HG03520 (cell line): ENCODE results near the gene DOK1.
"Not testable (repeated sequence)": the region's sequence is repeated elsewhere in the genome, so short reads cannot be mapped to it uniquely, and the experiment has no call there.

ENCODE experiments used
- ATAC-seq: cut with Tn5 transposase; IDR thresholded peaks from one replicate; pipeline ENCODE4 v1.9.1; 2021; ENCODE audit warnings: mild to moderate bottlenecking, moderate library complexity; ENCODE audit not compliant: unreplicated experiment

Gene DOK1

DNA sequence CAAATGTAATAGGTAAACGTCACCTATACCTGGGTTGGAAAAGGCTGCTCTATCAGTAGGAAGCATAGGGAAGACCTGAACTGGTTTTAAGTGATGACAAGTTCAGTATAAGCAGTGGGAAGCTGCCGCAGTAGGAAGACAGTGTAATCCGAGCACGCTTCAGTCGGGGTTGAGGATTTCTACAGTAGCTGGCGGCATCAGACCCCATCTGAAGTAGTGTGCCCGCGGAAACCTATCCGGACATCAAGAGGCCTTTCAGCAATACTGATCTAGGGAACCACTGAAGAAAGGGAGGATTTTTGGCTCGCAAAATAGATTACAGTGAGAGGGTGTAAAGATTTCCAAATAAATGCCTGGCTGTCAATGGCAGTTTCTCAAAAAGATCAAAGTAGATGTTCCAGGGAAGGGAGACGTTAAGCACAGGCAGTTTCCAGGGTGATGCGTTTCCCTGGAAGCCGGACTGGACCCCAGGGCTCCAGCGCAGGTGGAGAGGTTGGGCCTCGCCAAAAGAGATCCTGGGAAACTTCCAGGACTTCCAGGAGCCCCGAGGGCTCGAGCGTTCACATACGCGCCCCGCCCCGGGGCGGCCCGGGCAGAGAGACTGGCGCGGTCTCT, 6.1 kb upstream of the DOK1 start:
- ATAC-seq, result no peak

DNA sequence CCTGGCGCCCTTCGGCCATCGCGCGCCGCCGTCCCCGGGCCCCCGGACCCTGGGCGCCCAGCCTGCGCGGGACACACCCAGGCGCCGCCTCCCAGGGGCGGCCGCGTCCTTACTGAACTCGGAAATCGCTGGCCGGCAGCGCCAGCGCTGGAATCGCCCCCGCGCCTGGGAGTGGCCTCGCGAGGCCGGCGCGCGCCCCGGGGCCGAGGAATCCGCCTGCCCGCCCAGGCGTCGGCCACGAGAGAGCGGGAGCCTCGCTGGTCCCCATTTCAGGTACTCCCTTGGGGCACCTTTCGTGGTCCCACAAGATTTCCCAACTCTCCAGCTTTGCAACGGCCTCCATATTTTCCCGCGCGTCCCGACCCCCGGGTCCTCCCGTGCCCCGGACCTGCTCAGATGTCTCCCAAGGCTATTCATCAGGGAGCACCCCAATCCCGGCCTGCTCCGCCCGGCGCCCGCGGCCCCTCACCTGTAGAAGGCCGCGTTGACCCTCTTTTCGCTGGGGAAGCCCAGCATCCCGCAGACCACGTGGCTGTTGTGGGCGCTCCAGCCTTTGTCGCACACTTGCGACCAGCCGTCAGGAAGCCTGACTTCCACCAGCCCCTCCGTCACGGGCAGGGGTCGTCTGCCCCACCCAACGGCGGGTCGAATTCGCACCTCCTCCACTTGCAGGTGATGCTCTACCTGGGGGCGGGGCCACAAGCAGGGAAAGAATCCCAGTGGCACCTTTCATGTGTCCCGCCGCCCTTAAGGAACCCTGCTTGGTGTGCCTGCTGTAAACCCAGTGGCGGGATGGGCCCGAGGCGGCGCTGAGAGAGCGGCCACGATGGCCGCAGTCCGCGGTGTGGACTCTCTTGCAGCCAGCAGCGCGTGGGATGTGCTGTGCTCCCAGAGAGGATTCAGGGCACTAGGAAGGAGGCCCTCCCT, 5.4 kb upstream of the DOK1 start:
- ATAC-seq, result no peak

DNA sequence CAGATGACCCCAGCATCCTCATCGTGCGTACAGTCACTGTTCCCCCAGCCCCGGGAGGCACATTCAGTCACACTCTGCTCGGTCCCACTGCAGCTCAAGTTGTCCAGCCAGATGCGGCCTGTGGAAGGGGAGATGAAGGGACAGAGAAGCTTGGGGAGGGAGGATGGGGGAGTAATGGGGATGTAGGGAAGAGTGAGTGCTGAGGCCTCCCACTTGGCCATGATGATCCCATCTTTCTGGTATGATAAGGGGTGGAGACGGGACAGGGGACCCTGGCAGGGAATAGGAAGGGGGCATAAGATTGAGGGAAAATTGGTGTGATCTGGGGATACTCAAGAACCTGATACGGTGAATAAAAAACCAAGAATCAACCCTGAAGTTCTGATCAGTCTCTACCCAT, 4.3 kb upstream of the DOK1 start:
- ATAC-seq, result no peak

DNA sequence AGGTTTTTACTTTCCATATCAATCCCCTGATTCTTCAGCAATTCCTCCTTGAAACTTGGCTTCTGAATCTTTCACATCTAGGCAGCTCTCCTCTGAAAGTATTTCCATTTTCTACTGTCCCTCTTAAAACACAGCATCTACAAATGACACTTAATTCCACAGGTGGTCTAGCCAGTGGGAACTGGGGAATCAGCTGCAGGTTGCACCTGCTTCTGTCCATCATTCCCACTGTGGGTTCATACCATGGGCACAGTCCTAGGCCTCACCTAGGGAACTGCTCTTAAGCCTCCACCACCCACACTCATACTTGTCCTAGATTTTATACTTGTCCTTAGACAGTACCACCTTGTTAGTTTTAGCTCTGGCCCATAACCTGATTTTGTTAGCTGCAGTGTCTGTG, 3.0 kb upstream of the DOK1 start:
- ATAC-seq, result no peak

DNA sequence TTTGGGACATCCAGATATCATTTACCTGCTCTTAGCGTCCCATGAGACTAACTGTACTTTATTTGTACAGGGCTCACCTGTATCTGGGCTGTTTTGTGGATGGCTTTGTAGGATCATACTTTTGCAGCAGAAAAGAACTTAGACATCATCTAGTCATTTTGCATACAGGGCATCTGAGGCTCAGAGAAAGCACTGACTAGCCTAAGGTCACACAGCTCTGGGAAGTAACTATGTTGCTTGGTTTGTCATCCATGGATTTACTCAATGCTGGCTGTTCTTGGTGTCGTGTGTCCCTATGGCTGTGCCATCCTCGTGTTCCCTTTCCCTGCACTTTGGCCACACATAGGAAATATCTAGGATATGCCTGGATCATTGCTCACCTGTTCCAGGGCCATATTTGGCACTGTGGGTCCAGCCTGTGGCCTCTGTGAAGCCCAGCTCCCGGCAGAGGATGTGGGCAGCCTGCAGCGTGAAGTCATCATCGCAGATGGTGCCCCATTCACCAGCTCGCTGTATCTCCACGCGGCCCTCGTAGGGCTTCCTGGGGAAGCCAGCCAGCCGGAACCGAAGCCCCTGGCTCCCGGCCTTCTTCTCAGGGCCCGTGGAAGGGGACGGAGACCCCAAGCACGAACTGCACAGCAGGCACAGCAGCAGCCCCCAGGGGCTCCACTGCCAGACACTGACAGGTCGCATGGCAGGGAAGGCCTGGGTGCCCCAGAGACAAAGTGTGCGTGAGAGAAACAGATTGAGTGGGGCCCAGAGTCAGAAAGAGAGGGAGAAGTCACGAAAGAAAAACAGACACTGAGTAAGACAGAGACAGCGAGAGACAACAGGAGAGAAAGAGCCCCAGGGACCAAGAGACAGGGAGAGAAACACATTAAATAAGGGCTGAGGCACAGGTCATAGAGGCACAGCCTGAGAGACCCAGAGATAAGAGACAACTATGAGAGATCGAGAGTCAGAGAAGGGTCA, 2.3 kb upstream of the DOK1 start:
- ATAC-seq, result no peak

DNA sequence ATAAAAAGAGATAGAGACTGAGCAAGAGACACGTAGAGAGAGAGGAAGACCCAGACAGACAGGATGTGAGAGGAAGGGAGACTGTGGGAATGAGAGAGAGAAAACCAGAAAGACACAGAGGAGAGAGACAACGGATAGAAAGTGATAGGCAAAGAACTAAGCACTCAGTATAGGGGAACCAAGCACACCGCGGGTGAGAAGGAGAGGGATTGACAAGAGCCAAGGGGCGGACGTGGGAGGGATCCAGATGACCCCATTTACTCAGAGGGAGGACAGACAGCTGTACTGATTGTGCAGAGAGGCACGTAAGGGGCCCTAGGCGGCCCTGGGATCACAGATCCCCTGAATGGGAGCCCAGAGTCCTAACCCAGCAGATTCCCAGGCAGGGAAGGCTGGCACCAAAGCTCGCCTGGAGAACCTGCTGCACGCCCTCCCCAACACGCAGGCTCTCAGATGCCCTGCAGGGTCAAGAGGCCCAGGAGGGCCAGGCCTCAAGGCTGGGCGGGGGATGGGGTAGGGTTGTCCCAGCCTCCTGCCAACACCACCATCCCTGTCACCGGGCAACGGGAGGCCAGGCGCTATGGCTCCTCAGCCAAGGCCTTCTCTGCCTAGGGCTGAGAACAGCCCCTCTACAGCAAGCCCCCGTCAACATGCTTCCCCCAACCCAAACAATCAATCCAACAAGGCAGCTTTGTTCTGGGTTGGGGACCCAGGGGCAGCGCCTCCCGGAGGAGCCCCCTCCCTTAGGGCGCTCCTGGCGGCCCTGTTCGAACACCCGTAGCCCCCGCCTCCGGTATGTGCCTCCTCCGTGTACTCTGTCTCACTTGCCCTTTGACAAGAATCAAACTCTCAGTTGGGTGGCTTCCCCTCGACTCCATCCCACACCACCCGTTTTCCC, 1.4 kb upstream of the DOK1 start:
- ATAC-seq, result no peak

DNA sequence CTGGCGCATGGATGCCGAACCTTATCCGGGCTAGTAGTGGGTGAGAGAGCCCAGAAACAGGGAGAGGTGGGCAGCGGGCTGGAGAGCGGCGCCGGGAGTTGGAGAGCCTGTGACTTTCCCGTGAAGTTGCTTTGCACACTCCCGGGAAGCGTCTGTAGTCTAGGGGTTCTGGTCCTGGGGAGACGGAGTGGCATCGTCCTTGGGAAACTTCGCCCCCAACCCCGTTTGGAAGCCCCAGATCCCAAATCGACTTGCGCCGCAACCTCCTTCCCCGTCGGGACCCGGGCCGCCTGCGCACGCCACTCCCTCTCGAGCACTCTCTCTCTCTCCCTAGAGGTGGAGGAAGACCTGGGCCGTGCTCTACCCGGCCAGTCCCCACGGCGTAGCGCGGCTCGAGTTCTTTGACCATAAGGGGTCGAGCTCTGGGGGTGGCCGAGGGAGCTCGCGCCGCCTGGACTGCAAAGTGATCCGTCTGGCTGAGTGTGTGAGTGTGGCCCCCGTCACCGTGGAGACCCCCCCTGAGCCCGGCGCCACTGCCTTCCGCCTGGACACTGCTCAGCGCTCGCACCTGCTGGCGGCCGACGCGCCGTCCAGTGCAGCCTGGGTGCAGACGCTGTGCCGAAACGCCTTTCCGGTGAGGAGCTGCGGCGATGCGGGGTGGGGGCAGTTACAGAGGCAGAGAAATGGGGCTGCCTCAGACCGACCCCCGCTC, 456 bp downstream of the DOK1 start:
- ATAC-seq, result peak; percentile 33

DNA sequence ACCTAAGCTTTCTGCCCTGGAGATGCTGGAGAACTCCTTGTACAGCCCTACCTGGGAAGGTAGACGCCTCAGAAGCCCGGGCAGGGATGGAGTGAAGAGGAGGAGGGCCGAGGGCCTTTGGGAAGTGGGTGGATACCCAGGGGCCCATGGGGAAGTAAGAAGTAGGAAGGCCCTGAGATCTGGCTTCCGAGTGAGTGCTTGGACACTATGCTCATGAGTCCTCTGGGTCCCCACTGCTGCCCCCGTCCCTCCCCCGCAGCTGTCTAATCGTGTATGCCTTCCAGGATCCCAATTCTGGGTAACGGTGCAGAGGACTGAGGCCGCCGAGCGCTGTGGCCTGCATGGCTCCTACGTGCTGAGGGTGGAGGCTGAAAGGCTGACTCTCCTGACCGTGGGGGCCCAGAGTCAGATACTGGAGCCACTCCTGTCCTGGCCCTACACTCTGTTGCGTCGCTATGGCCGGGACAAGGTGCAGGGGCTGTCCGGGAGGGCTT, 1.1 kb downstream of the DOK1 start:
- ATAC-seq, result no peak

DNA sequence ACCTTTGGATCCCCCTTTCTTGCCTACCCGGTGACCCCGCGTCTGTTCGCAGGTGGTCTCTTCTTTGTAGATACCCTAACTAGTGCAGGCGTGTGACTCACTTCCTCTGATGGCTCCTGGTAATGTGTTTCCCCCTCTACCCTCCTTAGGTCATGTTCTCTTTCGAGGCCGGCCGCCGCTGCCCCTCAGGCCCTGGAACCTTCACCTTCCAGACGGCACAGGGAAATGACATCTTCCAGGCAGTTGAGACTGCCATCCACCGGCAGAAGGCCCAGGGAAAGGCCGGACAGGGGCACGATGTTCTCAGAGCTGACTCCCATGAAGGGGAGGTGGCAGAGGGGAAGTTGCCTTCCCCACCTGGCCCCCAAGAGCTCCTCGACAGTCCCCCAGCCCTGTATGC, 1.6 kb downstream of the DOK1 start:
- no peak for ATAC-seq

DNA sequence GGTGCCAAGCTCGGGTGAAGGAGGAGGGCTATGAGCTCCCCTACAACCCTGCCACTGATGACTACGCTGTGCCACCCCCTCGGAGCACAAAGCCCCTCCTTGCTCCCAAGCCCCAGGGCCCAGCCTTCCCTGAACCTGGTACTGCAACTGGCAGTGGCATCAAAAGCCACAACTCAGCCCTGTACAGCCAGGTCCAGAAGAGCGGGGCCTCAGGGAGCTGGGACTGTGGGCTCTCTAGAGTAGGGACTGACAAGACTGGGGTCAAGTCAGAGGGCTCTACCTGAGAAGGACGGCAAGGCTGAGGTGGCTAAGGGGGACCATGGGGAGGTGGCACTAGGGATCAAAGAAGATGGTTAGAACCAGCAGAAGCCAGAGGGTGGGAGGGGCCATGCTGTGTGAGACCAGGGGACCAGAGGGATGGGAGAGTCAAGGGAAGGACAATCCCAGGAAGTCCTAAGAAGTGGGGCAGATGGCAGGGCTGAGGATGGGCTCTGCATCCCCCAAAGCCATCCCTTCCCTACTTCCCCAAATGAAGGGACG, 2.4 kb downstream of the DOK1 start:
- no peak for ATAC-seq

DNA sequence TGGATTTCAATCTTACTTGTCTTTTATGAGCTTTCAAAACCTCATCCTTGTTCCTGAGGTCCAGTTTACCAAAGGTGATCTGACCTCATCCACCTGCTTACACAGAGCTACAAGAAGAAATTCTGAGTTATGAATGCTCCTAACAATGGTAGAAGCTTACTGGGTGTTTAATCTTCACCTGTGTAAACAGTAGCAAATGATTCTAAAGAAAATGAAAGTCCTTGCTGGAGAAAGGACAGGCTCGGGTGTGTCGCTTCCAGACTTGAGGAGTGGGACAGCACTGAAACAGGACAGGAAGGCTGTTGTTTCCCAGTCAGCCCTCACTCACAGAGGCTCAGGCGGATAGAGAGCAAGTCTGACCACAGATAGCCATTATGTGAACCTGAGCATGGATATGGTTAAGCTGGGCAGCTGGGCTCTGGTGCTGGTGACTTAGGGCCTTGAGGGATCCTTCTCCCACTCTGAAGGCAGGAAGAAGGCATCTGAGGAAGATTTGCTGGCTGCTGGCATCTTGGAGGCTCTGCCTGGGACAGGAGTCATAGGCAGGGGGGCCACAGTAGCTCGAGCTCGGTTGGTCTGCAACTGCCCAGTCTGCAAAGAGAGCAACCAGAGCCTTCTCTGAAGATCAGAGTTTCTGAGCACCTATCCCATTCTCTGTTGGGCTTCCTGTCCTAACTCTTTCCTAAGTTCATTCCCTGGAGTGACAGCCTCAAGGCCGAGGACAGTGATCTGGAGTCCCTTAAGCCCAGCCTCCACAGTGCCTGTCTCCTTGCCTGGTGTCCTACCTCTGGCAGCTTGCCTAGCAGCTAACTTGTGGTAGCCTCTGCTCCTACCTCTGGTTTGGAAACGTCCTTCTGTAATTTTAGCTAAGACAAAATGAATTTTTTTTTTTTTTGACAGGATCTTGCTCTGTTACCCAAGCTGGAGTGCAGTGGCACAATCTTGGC, 4.0 kb downstream of the DOK1 start:
- ATAC-seq, result no peak

DNA sequence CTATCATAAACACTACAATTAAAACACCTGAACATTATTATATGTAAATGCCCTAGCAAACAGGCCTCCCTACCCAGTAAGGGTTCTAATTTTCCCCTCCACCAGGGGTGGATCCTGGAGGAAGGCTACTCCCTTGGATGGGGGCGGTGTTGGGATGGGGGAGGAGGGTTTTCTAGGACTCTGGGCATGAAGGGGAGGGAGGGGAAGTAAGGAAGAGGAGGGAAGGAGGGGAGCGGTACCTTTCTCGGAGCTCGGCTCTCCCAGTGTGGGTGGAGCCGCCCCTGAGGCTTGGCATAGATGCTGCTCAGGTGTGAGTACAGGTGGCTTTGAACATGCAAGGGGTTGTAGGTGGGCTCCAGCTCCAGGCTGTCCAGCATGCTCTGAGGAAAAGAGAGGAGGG, 5.4 kb downstream of the DOK1 start:
- ATAC-seq, result no peak

DNA sequence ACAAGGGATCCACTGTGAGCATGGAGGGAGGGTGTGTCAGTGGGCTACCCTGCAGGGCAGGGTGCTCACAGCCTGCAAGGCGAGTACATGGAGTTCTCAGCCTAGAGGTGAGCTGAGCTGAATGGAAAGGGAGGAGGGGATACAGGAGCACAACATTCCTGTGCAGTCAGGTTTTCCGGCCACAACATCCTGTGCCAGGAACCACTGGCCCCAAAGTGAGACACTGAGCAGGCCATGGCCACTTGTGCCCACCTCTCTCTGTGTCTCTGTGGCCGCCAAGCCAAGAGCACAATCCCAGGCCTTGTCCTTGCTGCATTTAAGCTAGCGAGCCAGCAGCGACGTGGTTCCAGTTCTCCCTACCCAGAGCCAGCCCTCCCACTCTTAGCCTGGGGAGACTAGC, 6.1 kb downstream of the DOK1 start:
- ATAC-seq, result no peak

DNA sequence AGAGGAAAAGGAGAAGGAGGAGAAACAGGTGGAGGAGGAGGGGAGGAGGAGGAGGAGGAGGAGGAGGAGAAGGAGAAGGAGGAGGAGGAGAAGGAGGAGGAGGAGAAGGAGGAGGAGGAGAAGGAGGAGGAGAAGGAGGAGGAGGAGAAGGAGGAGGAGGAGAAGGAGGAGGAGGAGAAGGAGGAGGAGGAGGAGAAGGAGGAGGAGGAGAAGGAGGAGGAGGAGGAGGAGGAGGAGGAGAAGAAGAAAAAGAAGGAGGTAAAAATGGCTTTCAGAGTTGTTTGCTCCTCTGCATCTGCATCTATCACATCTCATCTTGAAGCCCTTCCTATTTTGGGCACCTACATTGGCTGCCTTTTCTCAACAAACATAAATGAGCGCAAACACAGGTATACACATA, 6.5 kb downstream of the DOK1 start:
- ATAC-seq, result not testable (repeated sequence)

DNA sequence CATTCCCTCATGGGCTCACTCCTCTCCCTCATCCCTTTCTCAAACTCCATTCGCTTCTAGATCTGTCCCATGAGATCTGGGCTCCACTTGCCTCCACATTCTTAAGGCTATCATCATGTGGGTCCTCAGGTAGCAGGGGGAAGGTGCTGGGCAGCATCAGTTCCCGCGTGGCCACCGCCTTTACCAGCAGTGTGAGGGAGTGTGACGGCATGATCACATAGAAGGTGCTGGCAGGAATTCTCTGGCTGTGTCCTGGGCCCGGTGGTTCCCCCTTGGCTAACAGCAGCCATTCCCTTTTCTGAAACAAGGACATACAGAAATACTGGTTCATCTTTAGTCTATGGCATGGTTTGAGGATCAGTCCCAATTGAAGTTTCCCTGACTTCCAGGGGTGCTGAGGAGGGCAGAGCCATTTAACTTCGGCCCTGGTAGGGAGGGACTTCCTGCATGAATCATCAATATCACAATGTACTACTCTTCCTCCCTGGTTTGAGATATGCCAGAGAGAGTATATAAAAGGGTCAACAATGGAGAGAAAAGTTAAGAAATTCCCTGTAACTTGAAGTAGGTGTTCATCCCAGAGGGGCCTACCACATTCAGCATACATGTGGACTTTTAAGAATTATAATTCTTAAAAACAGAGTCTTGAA, 7.7 kb downstream of the DOK1 start:
- no peak for ATAC-seq

DNA sequence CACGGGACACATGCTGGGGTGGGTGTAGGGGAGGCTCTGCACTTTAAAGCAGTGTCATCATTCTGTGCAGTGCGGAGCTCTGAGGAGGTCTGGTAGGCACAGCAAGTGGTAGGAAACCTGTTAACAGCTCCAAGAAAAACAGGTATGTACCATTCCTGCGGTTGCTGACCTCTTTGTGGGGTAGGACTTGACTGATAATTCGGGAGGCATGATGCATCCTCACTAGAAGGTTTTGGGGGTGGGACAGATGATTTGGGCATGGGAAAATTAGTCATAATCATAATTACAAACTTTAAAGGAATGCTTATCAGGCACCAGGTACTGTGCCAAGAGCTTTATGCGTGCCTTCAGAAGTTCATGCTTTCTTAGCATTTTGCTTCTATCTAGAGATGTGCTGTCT, 9.7 kb downstream of the DOK1 start:
- no peak for ATAC-seq

DNA sequence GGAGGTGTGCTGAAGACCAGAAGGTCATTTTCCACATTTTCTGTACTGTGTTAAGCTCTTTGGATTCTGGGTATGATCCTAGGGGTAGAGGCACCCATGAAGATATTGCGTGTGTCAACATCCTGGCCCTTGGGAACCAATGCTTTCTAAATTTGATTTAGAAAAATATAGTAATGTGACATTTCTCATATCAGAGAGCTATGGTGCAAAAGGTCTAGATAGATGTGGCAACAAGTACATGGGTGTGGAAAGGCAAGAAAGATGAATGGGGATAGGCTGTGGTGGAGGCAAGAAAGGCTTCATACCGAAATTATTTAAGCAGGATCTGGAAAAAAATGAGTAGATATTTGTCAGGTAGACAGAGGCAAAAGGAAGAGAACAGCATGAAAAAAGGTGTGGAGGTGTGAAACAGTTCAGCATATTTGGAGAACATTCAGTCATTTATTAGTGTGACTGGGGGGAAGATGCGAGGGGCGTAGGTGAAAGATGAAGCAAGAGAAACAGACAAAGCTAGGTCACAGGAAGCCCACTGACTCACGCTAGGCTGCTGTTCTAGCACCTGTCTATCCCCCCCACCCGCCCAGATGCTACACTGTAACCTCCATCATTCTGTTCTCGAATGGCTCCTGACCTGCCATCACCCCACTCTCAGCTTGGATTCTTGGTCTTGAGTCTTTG, 11.7 kb downstream of the DOK1 start:
- no peak for ATAC-seq
